Measurements from ENCODE around the gene RPL27A. TPM values are rescaled to one million over a fixed set of nuclear protein-coding genes. Genes with fewer than 3 reads are reported as not detected.

Gene RPL27A
- 679 and 691 TPM in 2 replicates for total RNA-seq

DNA sequence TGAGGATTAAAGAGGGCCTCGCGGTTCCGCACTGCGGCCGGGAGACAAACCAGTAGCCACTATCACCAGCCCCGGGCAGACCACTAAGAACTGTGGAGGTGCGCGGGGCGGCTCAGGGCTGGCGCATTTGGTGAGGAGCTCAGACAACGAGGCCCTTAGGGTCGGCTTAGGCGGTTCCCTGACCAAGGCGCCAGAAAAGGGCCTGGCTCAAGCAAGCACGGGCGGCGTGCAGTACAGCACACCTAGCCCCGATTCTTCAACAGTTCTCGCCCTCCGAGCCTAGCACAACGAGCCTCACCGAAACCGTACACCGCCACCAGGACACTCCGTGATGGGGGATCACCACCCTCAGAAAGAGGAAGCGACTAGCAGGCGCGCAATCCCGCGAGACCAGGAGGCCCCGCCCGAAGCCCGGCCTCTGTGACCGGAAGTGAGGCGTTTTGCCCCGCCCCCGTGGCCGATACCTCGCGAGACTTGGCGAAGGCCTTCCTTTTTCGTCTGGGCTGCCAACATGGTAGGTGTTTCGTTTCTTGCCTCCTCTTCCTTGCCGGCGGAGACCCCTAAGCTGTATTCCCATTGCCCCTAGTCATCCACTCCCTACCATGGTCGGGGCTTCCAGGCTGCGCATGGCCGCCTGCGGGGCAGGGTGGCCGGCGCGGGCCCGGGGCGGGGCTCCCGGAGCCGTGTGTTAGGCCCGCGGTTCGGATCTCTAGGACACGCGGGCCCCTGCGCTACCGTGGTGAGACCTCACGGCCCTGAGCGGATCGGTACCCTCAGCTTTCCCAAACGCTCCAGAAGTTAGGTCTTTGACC is at the start of gene RPL27A, which contains the start of gene TRIM66:
TSS of gene RPL27A (plus strand) at position 490 of the 812 bp plus-strand sequence. CDS start at position 512, 22 bp downstream.
TSS of gene TRIM66 (minus strand) at position 363 of the 812 bp plus-strand sequence. CDS start 10,391 bp downstream, outside the sequence.
- Mint-ChIP-seq H3K9me3 (no peaks in the 10 kb centered on the region), H3K27ac (peak within 1 kb of the TSS; percentile 95), H3K36me3 (ENCODE audit: low read depth) (peaks cover 61% of the 10 kb centered on the region), H3K27me3 (ENCODE audit: insufficient read depth) (no peaks in the 10 kb centered on the region), H3K4me3 (peak within 1 kb of the TSS; percentile 97), H3K4me1 (ENCODE audit: low read depth) (peaks cover 42% of the 10 kb centered on the region)
- peak; percentile 99 for DNase-seq (ENCODE audit: low spot score)
- intact Hi-C loops (cut with micrococcal nuclease) = loop anchor here (1.0 to 10.0 kb wide), 12 partner anchors 8 to 2000 kb away; partner anchors contain the start of genes ADM, AMPD3, IPO7 and MRPL17

- H3K27me3 Mint-ChIP-seq (ENCODE audit: insufficient read depth) = no peaks in the 10 kb centered on the region
- no peak overlapping the region for H3K27ac Mint-ChIP-seq
- no peaks in the 10 kb centered on the region for H3K4me1 Mint-ChIP-seq (ENCODE audit: low read depth)
- no peak overlapping the region for H3K4me3 Mint-ChIP-seq
- intact Hi-C loops (cut with micrococcal nuclease) = no loop called here
- H3K9me3 Mint-ChIP-seq = no peaks in the 10 kb centered on the region
- no peak for DNase-seq (ENCODE audit: low spot score)
- peaks cover 19% of the 10 kb centered on the region for H3K36me3 Mint-ChIP-seq (ENCODE audit: low read depth)
Measured at GRCh38 chr11:8634498-8634897, 48.1 kb upstream of the RPL27A start.

DNA sequence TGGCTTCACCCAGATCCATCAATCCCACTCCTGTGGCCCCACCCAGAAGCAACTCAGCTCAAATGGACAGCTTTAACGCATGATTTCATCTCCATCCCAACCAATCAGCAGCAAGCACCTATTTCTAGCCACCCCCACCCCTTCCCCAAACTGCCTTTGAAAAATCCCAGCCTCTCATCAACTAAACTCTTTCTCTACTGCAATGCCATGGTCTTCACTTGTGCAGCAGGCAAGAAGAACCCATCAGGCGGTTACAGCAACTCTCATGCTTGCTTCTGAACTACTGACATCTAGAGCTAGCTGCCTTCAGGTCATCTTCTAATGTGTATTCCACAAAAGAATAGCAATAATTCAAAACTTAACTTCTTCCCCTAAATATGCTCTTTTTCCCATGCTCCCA is 46.5 kb upstream of the RPL27A start:
- H3K4me3 Mint-ChIP-seq = no peak overlapping the region
- intact Hi-C loops (cut with micrococcal nuclease) = no loop called here

DNA sequence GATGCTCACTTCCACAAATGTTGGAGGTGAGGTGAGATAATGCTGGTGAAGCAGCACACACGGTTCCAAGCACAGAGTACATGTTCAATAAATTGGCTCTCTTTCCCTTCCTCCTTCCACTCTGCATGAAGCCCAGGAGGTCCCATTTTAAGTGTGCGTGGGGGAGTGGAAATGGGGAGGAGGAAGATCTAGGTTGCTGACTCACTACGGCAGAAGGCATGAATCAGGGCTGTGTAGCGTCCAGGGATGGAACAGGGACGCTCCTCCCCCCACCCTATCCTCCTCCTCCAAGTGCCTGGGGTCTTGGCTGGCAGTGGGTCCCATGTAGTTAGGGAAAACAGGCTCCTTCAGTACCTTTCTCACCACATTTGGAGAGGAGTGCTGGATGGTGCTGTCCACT is 44.3 kb upstream of the RPL27A start:
- Mint-ChIP-seq H3K4me1 (ENCODE audit: low read depth) (peaks cover 11% of the 10 kb centered on the region), H3K9me3 (no peaks in the 10 kb centered on the region), H3K27ac (no peak overlapping the region), H3K27me3 (ENCODE audit: insufficient read depth) (no peaks in the 10 kb centered on the region), H3K36me3 (ENCODE audit: low read depth) (peaks cover 27% of the 10 kb centered on the region), H3K4me3 (no peak overlapping the region)
- intact Hi-C loops (cut with micrococcal nuclease) = no loop called here
- no peak for DNase-seq (ENCODE audit: low spot score)

More for the DNA sequence above, 46.5 kb upstream of the RPL27A start:
- Mint-ChIP-seq H3K4me1 (ENCODE audit: low read depth) (peaks cover 2% of the 10 kb centered on the region), H3K27ac (no peak overlapping the region), H3K27me3 (ENCODE audit: insufficient read depth) (no peaks in the 10 kb centered on the region), H3K36me3 (ENCODE audit: low read depth) (peaks cover 20% of the 10 kb centered on the region), H3K9me3 (no peaks in the 10 kb centered on the region)
- no peak for DNase-seq (ENCODE audit: low spot score)

DNA sequence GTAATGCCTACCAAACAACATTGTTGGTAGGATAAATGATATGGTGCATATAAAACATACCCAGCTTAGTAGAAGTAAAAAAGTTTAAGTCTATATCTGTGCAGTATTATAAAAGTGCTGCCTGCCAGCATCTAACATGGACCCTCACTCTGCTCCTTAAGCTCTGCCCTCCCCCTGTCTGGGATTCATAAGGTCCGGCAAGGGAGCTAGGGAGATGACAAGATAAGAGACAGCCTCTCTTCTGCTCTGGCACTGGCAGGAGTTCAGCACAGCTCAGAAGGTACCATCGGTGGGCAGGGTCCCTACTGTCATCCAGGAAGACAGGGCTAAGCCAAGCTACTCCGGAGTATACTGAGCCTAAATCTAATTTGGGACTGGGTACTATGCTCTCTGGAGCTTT is 42.9 kb upstream of the RPL27A start:
- DNase-seq (ENCODE audit: low spot score) = no peak
- H3K4me1 Mint-ChIP-seq (ENCODE audit: low read depth) = peaks cover 11% of the 10 kb centered on the region
- no peak overlapping the region for H3K27ac Mint-ChIP-seq
- peaks cover 27% of the 10 kb centered on the region for H3K36me3 Mint-ChIP-seq (ENCODE audit: low read depth)
- H3K4me3 Mint-ChIP-seq = no peak overlapping the region
- intact Hi-C loops (cut with micrococcal nuclease) = no loop called here
- H3K9me3 Mint-ChIP-seq = no peaks in the 10 kb centered on the region
- no peaks in the 10 kb centered on the region for H3K27me3 Mint-ChIP-seq (ENCODE audit: insufficient read depth)

DNA sequence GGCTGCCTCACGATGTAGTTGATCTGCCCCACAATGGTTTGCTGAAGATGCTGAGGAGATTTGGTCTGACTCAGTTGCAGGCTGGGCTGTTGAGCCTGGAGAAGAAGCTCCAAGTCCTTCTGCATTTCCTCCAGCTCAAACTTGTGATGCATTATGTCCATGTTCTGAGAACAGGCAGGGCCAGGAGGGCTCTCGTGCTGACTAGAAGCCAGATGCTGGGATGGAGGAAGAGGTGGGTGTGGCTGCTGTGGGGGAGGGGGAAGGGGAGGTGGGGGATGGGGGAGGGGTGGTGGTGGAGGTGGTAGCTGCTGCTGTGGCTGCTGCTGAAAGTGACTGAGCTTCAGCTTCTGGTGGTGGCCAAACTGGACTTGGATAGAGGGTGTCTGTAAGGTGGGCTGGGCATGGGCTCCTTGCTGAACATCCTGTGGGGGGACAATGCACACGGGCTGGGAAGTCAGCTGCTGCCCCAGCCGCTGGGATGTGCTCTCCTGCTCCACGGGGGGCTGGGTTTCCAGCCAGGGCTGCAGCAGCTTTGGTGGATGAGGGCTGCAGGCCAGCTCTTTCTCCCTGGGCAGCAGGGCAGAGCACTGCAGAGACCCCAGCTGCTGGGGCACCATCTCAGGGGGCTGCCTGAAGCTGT is 42.2 kb upstream of the RPL27A start:
- intact Hi-C loops (cut with micrococcal nuclease) = no loop called here
- no peaks in the 10 kb centered on the region for H3K9me3 Mint-ChIP-seq
- H3K4me1 Mint-ChIP-seq (ENCODE audit: low read depth) = peaks cover 11% of the 10 kb centered on the region
- no peak for DNase-seq (ENCODE audit: low spot score)
- no peaks in the 10 kb centered on the region for H3K27me3 Mint-ChIP-seq (ENCODE audit: insufficient read depth)
- H3K4me3 Mint-ChIP-seq = no peak overlapping the region
- H3K27ac Mint-ChIP-seq = no peak overlapping the region
- peaks cover 27% of the 10 kb centered on the region for H3K36me3 Mint-ChIP-seq (ENCODE audit: low read depth)

DNA sequence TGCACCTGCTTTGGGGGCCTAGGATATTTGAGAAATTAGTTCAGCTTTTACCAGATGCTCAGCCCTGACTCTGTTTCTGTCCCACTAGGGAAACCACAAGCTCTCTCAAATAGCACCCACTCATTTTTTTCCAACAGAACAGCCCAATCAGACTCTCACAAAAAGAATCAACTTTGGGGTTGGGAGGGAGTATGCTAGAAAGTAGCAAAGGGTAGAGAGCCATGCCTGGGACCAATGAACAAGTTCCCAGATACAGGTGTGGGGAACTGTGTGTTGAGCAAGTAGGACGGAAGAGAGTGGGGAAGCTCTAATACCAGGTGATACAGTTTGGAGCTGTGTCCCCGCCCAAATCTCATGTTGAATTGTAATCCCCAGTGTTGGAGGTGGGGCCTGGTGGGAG is 41.3 kb upstream of the RPL27A start:
- Mint-ChIP-seq H3K27me3 (ENCODE audit: insufficient read depth) (no peaks in the 10 kb centered on the region), H3K27ac (no peak overlapping the region), H3K4me3 (no peak overlapping the region), H3K36me3 (ENCODE audit: low read depth) (peaks cover 22% of the 10 kb centered on the region), H3K9me3 (no peaks in the 10 kb centered on the region), H3K4me1 (ENCODE audit: low read depth) (peaks cover 11% of the 10 kb centered on the region)
- intact Hi-C loops (cut with micrococcal nuclease) = no loop called here
- DNase-seq (ENCODE audit: low spot score) = no peak

DNA sequence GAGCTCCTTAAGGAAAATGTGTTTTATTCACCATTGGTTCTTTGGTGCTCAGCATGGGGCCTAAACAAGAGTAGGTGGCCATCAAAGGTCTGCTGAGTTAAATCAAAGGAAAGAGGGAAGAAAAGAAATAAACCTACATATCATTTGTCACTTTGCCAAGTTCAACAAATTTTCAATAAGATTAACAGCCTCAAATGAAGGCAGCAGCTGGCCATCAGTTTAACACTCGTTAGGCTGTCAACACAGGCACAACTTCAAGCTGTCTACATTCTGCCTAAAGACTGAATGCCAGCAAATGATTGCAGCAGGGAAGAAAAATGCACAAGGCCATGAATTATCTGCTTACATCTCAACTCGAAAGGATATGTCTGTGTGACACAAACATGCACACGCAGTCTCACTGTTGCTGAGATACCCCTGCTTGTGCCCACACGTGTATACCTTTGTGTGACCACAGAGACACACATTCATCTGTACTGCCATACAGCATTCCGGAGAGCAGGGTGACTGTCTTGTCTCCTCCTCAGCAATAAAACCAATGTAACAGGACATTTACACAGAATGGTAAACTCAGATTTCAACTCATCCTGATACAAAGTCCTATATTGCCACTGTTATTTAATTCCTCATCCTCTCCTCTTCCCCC is 40.3 kb upstream of the RPL27A start:
- Mint-ChIP-seq H3K36me3 (ENCODE audit: low read depth) (peaks cover 17% of the 10 kb centered on the region), H3K27ac (no peak overlapping the region), H3K27me3 (ENCODE audit: insufficient read depth) (no peaks in the 10 kb centered on the region)

GRCh38 chr11:8646873-8647272 is 35.7 kb upstream of the RPL27A start:
- no peak for DNase-seq (ENCODE audit: low spot score)
- intact Hi-C loops (cut with micrococcal nuclease) = no loop called here
- Mint-ChIP-seq H3K9me3 (no peaks in the 10 kb centered on the region), H3K36me3 (ENCODE audit: low read depth) (peaks cover 15% of the 10 kb centered on the region), H3K4me1 (ENCODE audit: low read depth) (peaks cover 7% of the 10 kb centered on the region), H3K4me3 (no peak overlapping the region), H3K27me3 (ENCODE audit: insufficient read depth) (no peaks in the 10 kb centered on the region), H3K27ac (no peak overlapping the region)

More for the DNA sequence above, 40.3 kb upstream of the RPL27A start:
- Mint-ChIP-seq H3K4me1 (ENCODE audit: low read depth) (peaks cover 12% of the 10 kb centered on the region), H3K4me3 (no peak overlapping the region), H3K9me3 (no peaks in the 10 kb centered on the region)
- no peak for DNase-seq (ENCODE audit: low spot score)
- intact Hi-C loops (cut with micrococcal nuclease) = no loop called here

- no peak overlapping the region for H3K4me3 Mint-ChIP-seq
- H3K36me3 Mint-ChIP-seq (ENCODE audit: low read depth) = peaks cover 18% of the 10 kb centered on the region
- H3K27ac Mint-ChIP-seq = no peak overlapping the region
- H3K27me3 Mint-ChIP-seq (ENCODE audit: insufficient read depth) = no peaks in the 10 kb centered on the region
- intact Hi-C loops (cut with micrococcal nuclease) = no loop called here
- H3K9me3 Mint-ChIP-seq = no peaks in the 10 kb centered on the region
- peaks cover 14% of the 10 kb centered on the region for H3K4me1 Mint-ChIP-seq (ENCODE audit: low read depth)
- DNase-seq (ENCODE audit: low spot score) = no peak
Measured at GRCh38 chr11:8649361-8649760, 33.2 kb upstream of the RPL27A start.

- no peaks in the 10 kb centered on the region for H3K9me3 Mint-ChIP-seq
- intact Hi-C loops (cut with micrococcal nuclease) = no loop called here
- H3K4me1 Mint-ChIP-seq (ENCODE audit: low read depth) = peaks cover 16% of the 10 kb centered on the region
- H3K36me3 Mint-ChIP-seq (ENCODE audit: low read depth) = peaks cover 20% of the 10 kb centered on the region
- H3K27me3 Mint-ChIP-seq (ENCODE audit: insufficient read depth) = no peaks in the 10 kb centered on the region
- DNase-seq (ENCODE audit: low spot score) = no peak
- no peak overlapping the region for H3K4me3 Mint-ChIP-seq
- H3K27ac Mint-ChIP-seq = no peak overlapping the region
Measured at GRCh38 chr11:8650401-8650990, 32.1 kb upstream of the RPL27A start.

- no peak for DNase-seq (ENCODE audit: low spot score)
- H3K27me3 Mint-ChIP-seq (ENCODE audit: insufficient read depth) = no peaks in the 10 kb centered on the region
- peaks cover 16% of the 10 kb centered on the region for H3K4me1 Mint-ChIP-seq (ENCODE audit: low read depth)
- no peak overlapping the region for H3K4me3 Mint-ChIP-seq
- no peak overlapping the region for H3K27ac Mint-ChIP-seq
- H3K36me3 Mint-ChIP-seq (ENCODE audit: low read depth) = peaks cover 20% of the 10 kb centered on the region
- intact Hi-C loops (cut with micrococcal nuclease) = no loop called here
- no peaks in the 10 kb centered on the region for H3K9me3 Mint-ChIP-seq
Measured at GRCh38 chr11:8652140-8652539, 30.5 kb upstream of the RPL27A start.

Data from activated T-helper 1 cell treated with anti-CD3 and anti-CD28 coated beads, Interleukin-12 subunit alpha, Interleukin-12 subunit beta, Interleukin-2, Interleukin-4 antibody, amounts not matched to agents 30 ng/mL and 10 ng/mL and 1 ng/mL, durations not matched to agents 14 hours and 24 hours and 36 hours (primary cell).